ENCODE results near the gene DYNLT4. TPM values are rescaled to one million over a fixed set of nuclear protein-coding genes. Genes with fewer than 3 reads are reported as not detected.

DYNLT4 gene, protein sequence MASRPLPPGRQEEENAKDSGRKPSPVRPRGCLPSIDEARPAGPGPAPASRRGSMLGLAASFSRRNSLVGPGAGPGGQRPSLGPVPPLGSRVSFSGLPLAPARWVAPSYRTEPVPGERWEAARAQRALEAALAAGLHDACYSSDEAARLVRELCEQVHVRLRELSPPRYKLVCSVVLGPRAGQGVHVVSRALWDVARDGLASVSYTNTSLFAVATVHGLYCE
- 0.30 and 1.6 TPM in 2 replicates for total RNA-seq
- polyA plus RNA-seq, result 2.2 and 3.0 TPM in 2 replicates

DNA sequence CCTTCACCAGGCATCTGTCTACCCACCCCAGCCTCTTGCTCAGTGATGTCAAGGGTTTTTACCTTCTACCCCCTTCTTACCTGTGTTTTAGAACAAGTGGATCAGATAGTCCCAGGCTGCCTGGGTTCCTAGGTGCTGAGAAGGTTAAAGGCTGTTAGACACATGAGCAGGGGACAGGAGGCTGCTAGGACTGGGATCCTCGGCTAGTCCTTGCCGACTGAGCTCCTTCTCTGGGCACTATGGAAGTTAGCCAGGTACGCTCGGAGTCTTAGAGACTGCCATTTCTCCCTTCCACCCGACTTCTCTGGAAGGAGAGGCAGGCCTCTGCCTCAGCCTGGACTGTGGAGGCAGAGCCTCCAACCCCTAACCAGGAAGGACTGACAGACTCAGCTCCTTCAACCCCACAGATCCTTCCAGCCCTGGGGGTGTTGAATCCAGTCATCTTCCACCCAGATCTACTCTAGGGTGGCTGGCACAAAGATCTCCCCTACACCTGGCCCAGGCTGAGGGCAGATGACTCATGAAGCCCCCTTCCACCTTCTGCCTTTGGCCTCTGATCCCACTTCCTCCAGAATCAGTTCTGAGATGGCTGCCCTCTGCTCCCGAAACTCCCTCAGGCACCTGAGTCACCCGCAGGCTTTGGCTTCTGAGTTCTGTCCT is at the start of gene DYNLT4:
Gene DYNLT4, minus strand, starts transcription at position 648 of the 660 bp plus-strand sequence. CDS start 683 bp downstream, outside the sequence.
- H3K4me3 ChIP-seq, result no peak within 1 kb of the TSS
- no peak within 1 kb of the TSS for H2AFZ ChIP-seq
- peak within 1 kb of the TSS; percentile 100 for H3K27ac ChIP-seq
- H3K4me2 ChIP-seq, result peak within 1 kb of the TSS; percentile 75
- no peaks in the 10 kb centered on the region for H4K20me1 ChIP-seq (ENCODE audit: insufficient read depth, poor library complexity, severe bottlenecking)
- peaks cover 48% of the 10 kb centered on the region for H3K4me1 ChIP-seq (ENCODE audit: insufficient read depth)
- TF ChIP-seq EZH2phosphoT487 (IDR thresholded peaks at IDR 0.05; ENCODE audit: low read depth, severe bottlenecking, unreplicated experiment) (no peak), EZH2 (IDR thresholded peaks at IDR 0.05; ENCODE audit: borderline replicate concordance) (no peak)
- TF ChIP-seq, protein P1, sequence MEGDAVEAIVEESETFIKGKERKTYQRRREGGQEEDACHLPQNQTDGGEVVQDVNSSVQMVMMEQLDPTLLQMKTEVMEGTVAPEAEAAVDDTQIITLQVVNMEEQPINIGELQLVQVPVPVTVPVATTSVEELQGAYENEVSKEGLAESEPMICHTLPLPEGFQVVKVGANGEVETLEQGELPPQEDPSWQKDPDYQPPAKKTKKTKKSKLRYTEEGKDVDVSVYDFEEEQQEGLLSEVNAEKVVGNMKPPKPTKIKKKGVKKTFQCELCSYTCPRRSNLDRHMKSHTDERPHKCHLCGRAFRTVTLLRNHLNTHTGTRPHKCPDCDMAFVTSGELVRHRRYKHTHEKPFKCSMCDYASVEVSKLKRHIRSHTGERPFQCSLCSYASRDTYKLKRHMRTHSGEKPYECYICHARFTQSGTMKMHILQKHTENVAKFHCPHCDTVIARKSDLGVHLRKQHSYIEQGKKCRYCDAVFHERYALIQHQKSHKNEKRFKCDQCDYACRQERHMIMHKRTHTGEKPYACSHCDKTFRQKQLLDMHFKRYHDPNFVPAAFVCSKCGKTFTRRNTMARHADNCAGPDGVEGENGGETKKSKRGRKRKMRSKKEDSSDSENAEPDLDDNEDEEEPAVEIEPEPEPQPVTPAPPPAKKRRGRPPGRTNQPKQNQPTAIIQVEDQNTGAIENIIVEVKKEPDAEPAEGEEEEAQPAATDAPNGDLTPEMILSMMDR (IDR thresholded peaks at IDR 0.05; ENCODE audit: poor library complexity), result no peak
- 67% methylated on average over 7 of the region's 7 CpGs for WGBS (ENCODE audit: low lambda C conversion rate, missing lambda C conversion rate)
- no peak for DNase-seq (ENCODE audit: low spot score)
- no peaks in the 10 kb centered on the region for H3K27me3 ChIP-seq
- H3K36me3 ChIP-seq (replicated peaks; ENCODE audit: insufficient read depth, low read depth), result no peaks in the 10 kb centered on the region
- no peaks in the 10 kb centered on the region for H3K9me3 ChIP-seq (ENCODE audit: low read depth)
- H3K79me2 ChIP-seq, result peaks cover 19% of the 10 kb centered on the region
- H3K9me2 ChIP-seq (replicated peaks; ENCODE audit: insufficient read depth), result no peaks in the 10 kb centered on the region

DNA sequence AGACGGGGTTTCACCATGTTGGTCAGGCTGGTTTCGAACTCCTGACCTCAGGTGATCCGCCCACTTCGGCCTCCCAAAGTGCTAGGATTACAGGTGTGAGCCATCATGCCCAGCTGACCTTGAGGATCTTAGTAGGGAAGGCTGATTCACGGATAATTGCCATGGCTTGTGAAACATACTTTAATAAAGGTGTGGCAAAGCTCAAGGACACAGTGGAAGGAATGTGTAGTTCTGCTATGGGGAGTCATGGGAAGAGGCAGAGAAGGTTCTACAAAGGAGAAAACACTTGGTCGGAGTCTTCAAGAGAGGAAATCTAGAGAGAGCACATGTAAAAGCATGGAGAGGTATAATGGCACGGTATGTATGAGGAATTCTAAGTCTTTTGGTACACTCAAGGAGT is 48.6 kb upstream of the DYNLT4 start:
- Histone ChIP-seq H2AFZ (no peak overlapping the region), H3K27ac (no peak overlapping the region)
- WGBS (ENCODE audit: low lambda C conversion rate, missing lambda C conversion rate), result 95% methylated on average over 7 of the region's 7 CpGs

DNA sequence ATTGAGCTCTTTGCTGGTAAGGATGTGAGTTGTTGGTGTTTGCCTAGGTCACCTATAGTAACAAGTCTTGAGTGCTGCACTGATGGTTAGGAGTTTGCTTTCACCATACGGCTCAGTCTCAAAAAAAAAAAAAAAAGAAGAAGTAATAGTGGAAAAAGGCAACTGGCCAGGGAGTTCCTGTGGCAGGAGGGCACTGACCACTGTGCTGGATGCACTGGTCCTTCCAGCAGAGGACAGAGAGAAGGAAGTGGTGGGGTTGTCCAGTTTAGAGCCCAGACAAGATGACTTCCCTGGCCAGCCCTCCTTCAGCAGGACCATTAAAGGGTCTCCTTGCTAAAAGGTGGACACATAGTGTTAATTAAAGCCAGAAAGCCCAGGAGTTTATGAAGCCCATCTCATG is 47.8 kb upstream of the DYNLT4 start:
- Histone ChIP-seq H3K36me3 (replicated peaks; ENCODE audit: insufficient read depth, low read depth) (no peaks in the 10 kb centered on the region), H3K4me1 (ENCODE audit: insufficient read depth) (no peaks in the 10 kb centered on the region), H3K4me3 (no peak overlapping the region), H4K20me1 (ENCODE audit: insufficient read depth, poor library complexity, severe bottlenecking) (no peaks in the 10 kb centered on the region), H3K27me3 (no peaks in the 10 kb centered on the region), H3K4me2 (no peak overlapping the region), H2AFZ (no peak overlapping the region), H3K79me2 (no peaks in the 10 kb centered on the region), H3K9me2 (replicated peaks; ENCODE audit: insufficient read depth) (no peaks in the 10 kb centered on the region), H3K27ac (no peak overlapping the region), H3K9me3 (ENCODE audit: low read depth) (no peaks in the 10 kb centered on the region)
- no peak for DNase-seq (ENCODE audit: low spot score)
- TF ChIP-seq EZH2 (IDR thresholded peaks at IDR 0.05; ENCODE audit: borderline replicate concordance) (no peak), EZH2phosphoT487 (IDR thresholded peaks at IDR 0.05; ENCODE audit: low read depth, severe bottlenecking, unreplicated experiment) (no peak)
- TF ChIP-seq, protein P1 (IDR thresholded peaks at IDR 0.05; ENCODE audit: poor library complexity), result no peak
- WGBS (ENCODE audit: low lambda C conversion rate, missing lambda C conversion rate), result 100% methylated on average over 1 of the region's 1 CpG

More for the DNA sequence above, 48.6 kb upstream of the DYNLT4 start:
- Histone ChIP-seq H3K9me2 (replicated peaks; ENCODE audit: insufficient read depth) (no peaks in the 10 kb centered on the region), H4K20me1 (ENCODE audit: insufficient read depth, poor library complexity, severe bottlenecking) (no peaks in the 10 kb centered on the region), H3K4me3 (no peak overlapping the region), H3K36me3 (replicated peaks; ENCODE audit: insufficient read depth, low read depth) (no peaks in the 10 kb centered on the region), H3K4me1 (ENCODE audit: insufficient read depth) (no peaks in the 10 kb centered on the region), H3K4me2 (no peak overlapping the region), H3K9me3 (ENCODE audit: low read depth) (no peaks in the 10 kb centered on the region), H3K79me2 (no peaks in the 10 kb centered on the region), H3K27me3 (no peaks in the 10 kb centered on the region)
- peak; percentile 26 for DNase-seq (ENCODE audit: low spot score)
- TF ChIP-seq, protein P1 (IDR thresholded peaks at IDR 0.05; ENCODE audit: poor library complexity), result no peak
- no peak for TF ChIP-seq EZH2 (IDR thresholded peaks at IDR 0.05; ENCODE audit: borderline replicate concordance)
- no peak for TF ChIP-seq EZH2phosphoT487 (IDR thresholded peaks at IDR 0.05; ENCODE audit: low read depth, severe bottlenecking, unreplicated experiment)
